Fibroblast of pulmonary artery (primary cell): Measurements from ENCODE around the gene CMSS1.

Experiments used
- DNase-seq: peaks from one replicate; pipeline ENCODE4 v3.0.0-alpha.2; 2010; ENCODE audit warnings: low read depth
- H3K4me3 ChIP-seq: replicated peaks from 2 replicates; pipeline ENCODE4 v1.5.1; 2011; ENCODE audit warnings: low read depth, mild to moderate bottlenecking, control low read depth, low read length, moderate library complexity
- CTCF ChIP-seq: IDR thresholded peaks from 2 replicates; pipeline ENCODE4 v1.5.1; 2011; ENCODE audit warnings: mild to moderate bottlenecking, control low read depth, low read length, inconsistent platforms; ENCODE audit errors: missing control alignments

CMSS1 gene

GRCh38 chr3:100039075-100039474 lies 221.4 kb downstream of the CMSS1 start:
- no peak for TF ChIP-seq CTCF
- no peak overlapping the region for H3K4me3 ChIP-seq
- no peak for DNase-seq

GRCh38 chr3:100040451-100041225 lies 223.0 kb downstream of the CMSS1 start:
- no peak overlapping the region for H3K4me3 ChIP-seq
- DNase-seq: peak; percentile 73
- TF ChIP-seq CTCF: no peak

- H3K4me3 ChIP-seq: no peak overlapping the region
- DNase-seq: peak; percentile 96
- TF ChIP-seq CTCF: no peak
Measured at GRCh38 chr3:100041328-100041749, 223.7 kb downstream of the CMSS1 start.

- no peak for TF ChIP-seq CTCF
- peak; percentile 94 for DNase-seq
- H3K4me3 ChIP-seq: peak overlapping the region; percentile 12
Measured at GRCh38 chr3:100042166-100042981, 224.7 kb downstream of the CMSS1 start.

- no peak for DNase-seq
- no peak overlapping the region for H3K4me3 ChIP-seq
- TF ChIP-seq CTCF: no peak
Measured at GRCh38 chr3:100043271-100043670, 225.6 kb downstream of the CMSS1 start.

- H3K4me3 ChIP-seq: no peak overlapping the region
- DNase-seq: no peak
- no peak for TF ChIP-seq CTCF
Measured at GRCh38 chr3:100044369-100044768, 226.7 kb downstream of the CMSS1 start.
